GM21526 (cell line): ENCODE data around the gene ATL1.
"Not testable (repeated sequence)": the region's sequence is repeated elsewhere in the genome, so short reads cannot be mapped to it uniquely, and the experiment has no call there.

ENCODE experiments used
- ATAC-seq: cut with Tn5 transposase; IDR thresholded peaks from one replicate; pipeline ENCODE4 v1.9.1; 2021; ENCODE audit warnings: moderate library complexity; ENCODE audit not compliant: unreplicated experiment, low FRiP score

ATL1 gene

GRCh38 chr14:50534416-50534815 lies 25.5 kb upstream of the ATL1 start:
- no peak for ATAC-seq

GRCh38 chr14:50534997-50535396 lies 24.9 kb upstream of the ATL1 start:
- ATAC-seq = no peak

- ATAC-seq = not testable (repeated sequence)
Observed at GRCh38 chr14:50538034-50538433, 21.9 kb upstream of the ATL1 start.

- no peak for ATAC-seq
Observed at GRCh38 chr14:50539051-50539450, 20.9 kb upstream of the ATL1 start.

- ATAC-seq = no peak
Observed at GRCh38 chr14:50541159-50541567, 18.8 kb upstream of the ATL1 start.

- ATAC-seq = peak; percentile 62
Observed at GRCh38 chr14:50542941-50543418, 17.0 kb upstream of the ATL1 start.

- no peak for ATAC-seq
Observed at GRCh38 chr14:50544911-50545310, 15.0 kb upstream of the ATL1 start.

GRCh38 chr14:50545618-50546017 lies 14.3 kb upstream of the ATL1 start:
- no peak for ATAC-seq

- no peak for ATAC-seq
Observed at GRCh38 chr14:50550294-50550693, 9.7 kb upstream of the ATL1 start.

- ATAC-seq = no peak
Observed at GRCh38 chr14:50551877-50552276, 8.1 kb upstream of the ATL1 start.

GRCh38 chr14:50552796-50553195 lies 7.1 kb upstream of the ATL1 start:
- ATAC-seq = not testable (repeated sequence)

GRCh38 chr14:50560931-50561285 lies 963 bp downstream of the ATL1 start:
- ATAC-seq = no peak

- ATAC-seq = no peak
Observed at GRCh38 chr14:50562841-50563240, 2.9 kb downstream of the ATL1 start.

- ATAC-seq = no peak
Observed at GRCh38 chr14:50569714-50570274, 9.8 kb downstream of the ATL1 start.

GRCh38 chr14:50573862-50574261 lies 13.9 kb downstream of the ATL1 start:
- no peak for ATAC-seq

GRCh38 chr14:50575769-50576168 lies 15.8 kb downstream of the ATL1 start:
- no peak for ATAC-seq

GRCh38 chr14:50577982-50578381 lies 18.0 kb downstream of the ATL1 start:
- ATAC-seq = no peak

- no peak for ATAC-seq
Observed at GRCh38 chr14:50578433-50578832, 18.5 kb downstream of the ATL1 start.

GRCh38 chr14:50590464-50590863 lies 30.5 kb downstream of the ATL1 start:
- no peak for ATAC-seq

GRCh38 chr14:50594577-50595316 lies 34.8 kb downstream of the ATL1 start:
- ATAC-seq = no peak

GRCh38 chr14:50598765-50599164 lies 38.8 kb downstream of the ATL1 start:
- no peak for ATAC-seq

GRCh38 chr14:50599700-50600444 lies 39.9 kb downstream of the ATL1 start:
- ATAC-seq = no peak
